HepG2 (cell line): ENCODE measurements around the gene MMP17. TPM values are rescaled to one million over a fixed set of nuclear protein-coding genes. Genes with fewer than 3 reads are reported as not detected.
A peak's percentile ranks its signal among the peaks of the same experiment; 100 is the strongest.

ENCODE experiments used
- AFF4 ChIP-seq: sonication (generic); formaldehyde crosslinking; IDR thresholded peaks from 2 replicates; pipeline ENCODE4 v1.4.0; 2020; ENCODE audit warnings: missing genetic modification reagents
- ARHGAP35 ChIP-seq: sonication (generic); formaldehyde crosslinking; IDR thresholded peaks from 2 replicates; pipeline ENCODE4 v1.9.0; 2022; ENCODE audit warnings: mild to moderate bottlenecking, inconsistent platforms, moderate library complexity, missing genetic modification reagents, borderline replicate concordance
- CTCF ChIP-seq: sonication (generic); formaldehyde crosslinking; IDR thresholded peaks from 2 replicates; pipeline ENCODE4 v1.5.0; 2020; ENCODE audit warnings: mild to moderate bottlenecking, missing genetic modification reagents, moderate library complexity
- FOXK1 ChIP-seq: sonication (generic); formaldehyde crosslinking; IDR thresholded peaks from 2 replicates; pipeline ENCODE4 v1.4.0; 2020; ENCODE audit warnings: low read depth, missing genetic modification reagents, borderline replicate concordance
- KDM3A ChIP-seq: IDR thresholded peaks from 2 replicates; pipeline ENCODE4 v1.6.1; 2018; ENCODE audit warnings: low read depth, missing compliant biosample characterization
- MBD4 ChIP-seq: IDR thresholded peaks from 2 replicates; pipeline ENCODE4 v1.6.1; 2012; ENCODE audit warnings: low read length, inconsistent platforms, borderline replicate concordance
- MTF2 ChIP-seq: sonication (generic); formaldehyde crosslinking; IDR thresholded peaks from 2 replicates; pipeline ENCODE4 v1.5.0; 2020; ENCODE audit warnings: missing genetic modification reagents, borderline replicate concordance
- NFE2L2 ChIP-seq: fragments of 150-350 bp; IDR thresholded peaks from 2 replicates; pipeline ENCODE4 v1.6.1; 2014; ENCODE audit warnings: low read length
- NKX3-1 ChIP-seq: sonication (generic); formaldehyde crosslinking; IDR thresholded peaks from 2 replicates; pipeline ENCODE4 v1.5.0; 2020; ENCODE audit warnings: missing genetic modification reagents
- PHF20 ChIP-seq: sonication (generic); formaldehyde crosslinking; IDR thresholded peaks from 2 replicates; pipeline ENCODE4 v1.5.0; 2020; ENCODE audit warnings: mild to moderate bottlenecking, missing genetic modification reagents
- PRDM15 ChIP-seq: sonication (generic); formaldehyde crosslinking; IDR thresholded peaks from 2 replicates; pipeline ENCODE4 v1.4.0; 2020; ENCODE audit warnings: missing genetic modification reagents
- SIX1 ChIP-seq: sonication (generic); formaldehyde crosslinking; IDR thresholded peaks from 2 replicates; pipeline ENCODE4 v1.4.0; 2020; ENCODE audit warnings: missing genetic modification reagents, borderline replicate concordance
- SP2 ChIP-seq: sonication (generic); formaldehyde crosslinking; IDR thresholded peaks from 2 replicates; pipeline ENCODE4 v1.5.1; 2020; ENCODE audit warnings: mild to moderate bottlenecking, missing genetic modification reagents
- ZFP36 ChIP-seq: fragments of 150-350 bp; IDR thresholded peaks from 2 replicates; pipeline ENCODE4 v1.6.1; 2018; ENCODE audit warnings: borderline replicate concordance, low read length, low read depth; ENCODE audit not compliant: partially characterized antibody
- ZNF431 ChIP-seq: sonication (generic); formaldehyde crosslinking; IDR thresholded peaks from 2 replicates; pipeline ENCODE4 v1.9.0; 2022; ENCODE audit warnings: missing genetic modification reagents, low read depth, mild to moderate bottlenecking, borderline replicate concordance
- ZNF503 ChIP-seq: sonication (generic); formaldehyde crosslinking; IDR thresholded peaks from 2 replicates; pipeline ENCODE4 v1.4.0; 2020; ENCODE audit warnings: missing genetic modification reagents
- ZNF597 ChIP-seq: sonication (generic); formaldehyde crosslinking; IDR thresholded peaks from 2 replicates; pipeline ENCODE4 v1.5.0; 2020; ENCODE audit warnings: missing genetic modification reagents
- ZNF75D ChIP-seq: sonication (generic); formaldehyde crosslinking; IDR thresholded peaks from 2 replicates; pipeline ENCODE4 v1.8.1; 2023; ENCODE audit warnings: missing genetic modification reagents, mild to moderate bottlenecking, borderline replicate concordance
- ZNF792 ChIP-seq: IDR thresholded peaks from 2 replicates; pipeline ENCODE4 v1.6.1; 2016
- polyA plus RNA-seq, 8 experiments: library from polyadenylated mRNA; depleted of rRNA in 3 of 8; stranded (reverse) in 7 of 8; unstranded in 1 of 8; fragments of >200 nt; fragmentation: Illumina TruSeq in 4 of 8; extraction: Trizol in 4 of 8; gene quantifications; 2 replicates each; pipeline versions ENCODE4 v1.2.1 to v1.2.3, GENCODE V29; 2011 to 2016; ENCODE audit warnings: low read depth in 4 of 8, missing spikeins in 1 of 8, mixed read lengths in 1 of 8; ENCODE audit not compliant: insufficient read depth in 1 of 8
- total RNA-seq, 5 experiments: library from RNA; depleted of rRNA; stranded (reverse); fragments of >200 nt; fragmentation: Illumina TruSeq; extraction: Trizol; gene quantifications; 2 replicates each; pipeline ENCODE4 v1.2.3, GENCODE V29; 2016; ENCODE audit warnings: low read depth in 1 of 5

Gene MMP17
- total and polyA plus RNA-seq, 2 of the 13 experiments (the other 11 are each of a cell fraction or from before 2014, with no cell fraction given), result 0.55 to 0.80 TPM

- TF ChIP-seq CTCF (CRISPR knock-in tag) (peak; percentile 34), ZNF792 (no peak), KDM3A (CRISPR knock-in tag) (no peak), ZFP36 (no peak), ZNF503 (CRISPR knock-in tag) (0 out of 2 replicates have a peak, but pooled peaks have one; percentile 36), MTF2 (CRISPR knock-in tag) (0 out of 2 replicates have a peak, but pooled peaks have one; percentile 18), ZNF431 (CRISPR knock-in tag) (no peak), ZNF75D (CRISPR knock-in tag) (no peak), PRDM15 (CRISPR knock-in tag) (no peak), NFE2L2 (no peak), FOXK1 (CRISPR knock-in tag) (peak; percentile 67; the same call in 1 of the 2 replicates), MBD4 (no peak), SP2 (no peak; the same call in 1 of the 2 replicates), ZNF597 (CRISPR knock-in tag) (no peak), ARHGAP35 (CRISPR knock-in tag) (no peak), SIX1 (no peak), AFF4 (CRISPR knock-in tag) (no peak), PHF20 (CRISPR knock-in tag) (no peak), NKX3-1 (CRISPR knock-in tag) (no peak)
These were observed 33.9 kb downstream of the MMP17 start (continued) for GRCh38 chr12:131862084-131862441.
